Peyer's patch (tissue), 4 donors: Measurements from ENCODE around the gene CCDC201. TPM values are rescaled to one million over a fixed set of nuclear protein-coding genes. Genes with fewer than 3 reads are reported as not detected.

Source experiments
- DNase-seq, 3 donors: peaks; one replicate each; pipeline ENCODE4 v3.0.0-alpha.2; 2017 to 2019
- H3K27ac ChIP-seq, 4 donors: fragments of 200-600 bp; sonication (generic); one replicate each; pipeline ENCODE4 v1.5.1; 2016 to 2019
- H3K27me3 ChIP-seq, 2 donors: fragments of 200-600 bp; sonication (generic); one replicate each; pipeline ENCODE4 v1.5.1; 2019
- H3K36me3 ChIP-seq, 3 donors: fragments of 200-600 bp; sonication (generic); one replicate each; pipeline ENCODE4 v1.5.1; 2016 to 2019
- H3K4me1 ChIP-seq, 4 donors: fragments of 200-600 bp; sonication (generic); one replicate each; pipeline ENCODE4 v1.5.1; 2016 to 2019
- H3K4me3 ChIP-seq, 4 donors: fragments of 200-600 bp; sonication (generic); 1 replicate in 3 of 4; 2 replicates in 1 of 4; pipeline ENCODE4 v1.5.1; 2016 to 2019; ENCODE audit warnings: mild to moderate bottlenecking in 1 of 4
- H3K9me3 ChIP-seq, 4 donors: fragments of 200-600 bp; sonication (generic); one replicate each; pipeline ENCODE4 v1.5.1; 2016 to 2019; ENCODE audit warnings: mild to moderate bottlenecking in 1 of 4
- POLR2A ChIP-seq, 2 donors: fragments of 450-650 bp; IDR thresholded peaks; one replicate each; pipeline ENCODE4 v1.5.1; 2017; ENCODE audit warnings: antibody characterized with exemption in 2 of 2, mild to moderate bottlenecking in 2 of 2, moderate library complexity in 2 of 2
- total RNA-seq, 4 donors: library from RNA; depleted of rRNA; stranded (reverse); fragments of >200 nt; gene quantifications; one replicate each; pipeline ENCODE4 v1.1.0, GENCODE V29; 2016
- TF ChIP-seq, protein P1 (sequence below), 6 experiments: fragments of 450-650 bp in 4 of 6; fragments of 200-600 bp in 2 of 6; sonication (generic) in 1 of 6; IDR thresholded peaks; one replicate each; pipeline ENCODE4 v1.5.1; 2017 to 2019; ENCODE audit warnings: antibody characterized with exemption in 6 of 6, mild to moderate bottlenecking in 3 of 6, moderate library complexity in 1 of 6

Gene CCDC201
- total RNA-seq, 4 donors from 2014 or later, result not detected

DNA sequence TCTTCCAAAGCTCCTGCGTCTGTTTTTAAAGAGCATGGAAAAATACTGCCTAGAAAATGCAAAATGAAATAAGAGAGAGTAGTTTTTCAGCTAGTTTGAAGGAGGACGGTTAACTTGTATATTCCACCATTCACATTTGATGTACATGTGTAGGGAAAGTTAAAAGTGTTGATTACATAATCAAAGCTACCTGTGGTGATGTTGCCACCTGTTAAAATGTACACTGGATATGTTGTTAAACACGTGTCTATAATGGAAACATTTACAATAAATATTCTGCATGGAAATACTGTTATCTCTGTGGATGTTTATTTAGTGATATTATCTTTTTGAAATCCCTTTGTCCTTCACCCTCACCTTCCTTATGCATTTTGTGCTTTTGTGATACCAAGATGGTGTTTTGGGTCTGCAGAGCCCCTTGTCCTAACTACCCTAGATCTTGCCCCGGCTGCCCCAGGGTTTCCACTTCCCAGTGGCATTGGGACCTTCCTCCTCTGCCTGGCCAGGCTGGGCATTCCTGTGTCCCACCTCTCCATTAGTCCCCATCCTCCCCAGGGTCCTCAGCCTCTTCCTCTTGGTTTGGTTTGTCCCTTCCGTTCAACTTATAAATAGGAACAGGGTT lies 20.6 kb upstream of the CCDC201 start:
- no peaks in the 10 kb centered on the region for H3K36me3 ChIP-seq
- TF ChIP-seq, protein P1, sequence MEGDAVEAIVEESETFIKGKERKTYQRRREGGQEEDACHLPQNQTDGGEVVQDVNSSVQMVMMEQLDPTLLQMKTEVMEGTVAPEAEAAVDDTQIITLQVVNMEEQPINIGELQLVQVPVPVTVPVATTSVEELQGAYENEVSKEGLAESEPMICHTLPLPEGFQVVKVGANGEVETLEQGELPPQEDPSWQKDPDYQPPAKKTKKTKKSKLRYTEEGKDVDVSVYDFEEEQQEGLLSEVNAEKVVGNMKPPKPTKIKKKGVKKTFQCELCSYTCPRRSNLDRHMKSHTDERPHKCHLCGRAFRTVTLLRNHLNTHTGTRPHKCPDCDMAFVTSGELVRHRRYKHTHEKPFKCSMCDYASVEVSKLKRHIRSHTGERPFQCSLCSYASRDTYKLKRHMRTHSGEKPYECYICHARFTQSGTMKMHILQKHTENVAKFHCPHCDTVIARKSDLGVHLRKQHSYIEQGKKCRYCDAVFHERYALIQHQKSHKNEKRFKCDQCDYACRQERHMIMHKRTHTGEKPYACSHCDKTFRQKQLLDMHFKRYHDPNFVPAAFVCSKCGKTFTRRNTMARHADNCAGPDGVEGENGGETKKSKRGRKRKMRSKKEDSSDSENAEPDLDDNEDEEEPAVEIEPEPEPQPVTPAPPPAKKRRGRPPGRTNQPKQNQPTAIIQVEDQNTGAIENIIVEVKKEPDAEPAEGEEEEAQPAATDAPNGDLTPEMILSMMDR (IDR thresholded peaks at IDR 0.05), result no peak
- TF ChIP-seq POLR2A (IDR thresholded peaks at IDR 0.05), result no peak

DNA sequence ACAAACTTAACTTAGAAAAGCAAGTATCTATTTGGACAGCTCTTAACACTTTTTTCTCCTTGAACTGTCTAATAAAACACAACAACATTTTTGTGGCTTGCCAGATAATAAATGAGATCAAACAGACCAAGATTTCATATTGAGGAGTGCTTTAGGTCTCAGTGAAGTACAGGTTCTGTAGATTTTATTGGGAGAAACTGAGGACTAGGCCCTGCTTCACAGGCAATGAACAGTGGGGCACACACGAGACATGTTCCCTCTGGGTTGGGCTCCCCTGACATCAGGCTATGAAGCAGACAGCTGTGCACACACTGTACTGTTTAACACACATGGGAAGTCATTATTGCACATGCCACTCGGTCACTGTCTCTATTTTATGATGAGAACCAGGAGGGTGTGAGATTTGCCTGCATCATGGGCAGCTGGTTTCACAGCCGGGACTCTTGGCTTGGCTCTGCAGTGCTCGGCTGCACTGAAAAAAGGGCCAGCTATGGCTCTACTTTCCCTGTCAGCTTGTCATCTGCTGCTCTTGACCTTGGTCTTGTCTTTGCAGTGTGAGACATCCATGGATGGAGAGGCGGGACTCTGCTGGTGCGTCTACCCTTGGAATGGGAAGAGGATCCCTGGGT lies 19.6 kb upstream of the CCDC201 start:
- Histone ChIP-seq H3K27ac (no peak overlapping the region), H3K9me3 (no peaks in the 10 kb centered on the region), H3K4me3 (no peak overlapping the region), H3K4me1 (peaks cover 0 to 13% (median 0%) of the 10 kb centered on the region in 4 donors), H3K27me3 (peaks cover 0 to 5% of the 10 kb centered on the region in 2 donors), H3K36me3 (no peaks in the 10 kb centered on the region)
- TF ChIP-seq, protein P1 (IDR thresholded peaks at IDR 0.05), result no peak
- TF ChIP-seq POLR2A (IDR thresholded peaks at IDR 0.05), result no peak
- DNase-seq, result no peak

More for the DNA sequence above, 20.6 kb upstream of the CCDC201 start:
- peaks cover 0 to 5% (median 0%) of the 10 kb centered on the region in 4 donors for H3K4me1 ChIP-seq
- H3K27me3 ChIP-seq, result peaks cover 0 to 5% of the 10 kb centered on the region in 2 donors
- no peak overlapping the region for H3K4me3 ChIP-seq
- H3K27ac ChIP-seq, result no peak overlapping the region
- H3K9me3 ChIP-seq, result no peaks in the 10 kb centered on the region
- no peak for DNase-seq

DNA sequence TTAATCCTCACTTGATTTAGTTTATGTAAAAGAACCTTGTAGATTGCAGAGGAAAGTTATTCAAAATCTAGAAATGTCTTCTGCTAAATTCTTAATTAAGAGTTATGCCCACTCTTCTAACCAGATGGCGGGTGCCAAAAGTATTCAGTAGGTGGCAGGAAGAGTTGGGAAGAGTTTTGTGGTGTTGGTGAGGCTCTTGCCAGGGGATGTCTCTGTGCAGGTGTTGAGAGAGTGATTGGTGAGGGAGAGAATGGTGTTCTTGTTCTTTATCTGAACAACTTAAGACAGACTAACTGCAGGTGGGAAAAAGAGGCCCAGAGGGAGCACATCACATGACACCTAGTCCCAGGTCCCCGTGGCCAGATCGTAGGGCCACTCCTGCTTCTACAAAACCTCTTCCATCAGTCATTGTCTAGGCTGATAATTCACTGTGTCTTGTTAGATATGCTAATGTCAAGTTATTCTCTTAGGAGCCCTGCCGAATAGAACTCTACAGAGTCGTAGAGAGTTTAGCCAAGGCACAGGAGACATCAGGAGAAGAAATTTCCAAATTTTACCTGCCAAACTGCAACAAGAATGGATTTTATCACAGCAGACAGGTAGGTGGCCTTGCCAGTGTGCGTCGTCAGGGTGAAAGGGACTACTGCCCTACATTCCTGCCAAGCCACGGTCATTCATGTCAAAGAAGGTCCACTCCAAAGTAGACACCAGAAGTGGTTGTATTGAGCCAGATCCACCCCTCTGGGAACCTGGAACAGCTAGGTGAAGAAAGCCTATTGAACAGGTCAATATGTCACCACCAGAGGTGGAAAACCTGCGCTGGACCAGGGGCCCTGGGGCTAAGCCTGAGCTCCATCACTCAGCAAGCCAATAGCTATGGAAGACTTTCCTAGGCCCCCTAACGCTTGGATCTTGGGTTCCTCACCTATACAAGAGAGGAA lies 18.9 kb upstream of the CCDC201 start:
- H3K36me3 ChIP-seq, result no peaks in the 10 kb centered on the region
- TF ChIP-seq POLR2A (IDR thresholded peaks at IDR 0.05), result no peak
- TF ChIP-seq, protein P1 (IDR thresholded peaks at IDR 0.05), result no peak
- H3K9me3 ChIP-seq, result no peaks in the 10 kb centered on the region
- no peak overlapping the region for H3K4me3 ChIP-seq
- no peak overlapping the region for H3K27ac ChIP-seq
- H3K4me1 ChIP-seq, result peaks cover 0 to 13% (median 0%) of the 10 kb centered on the region in 4 donors
- peaks cover 0 to 5% of the 10 kb centered on the region in 2 donors for H3K27me3 ChIP-seq
- DNase-seq, result no peak

DNA sequence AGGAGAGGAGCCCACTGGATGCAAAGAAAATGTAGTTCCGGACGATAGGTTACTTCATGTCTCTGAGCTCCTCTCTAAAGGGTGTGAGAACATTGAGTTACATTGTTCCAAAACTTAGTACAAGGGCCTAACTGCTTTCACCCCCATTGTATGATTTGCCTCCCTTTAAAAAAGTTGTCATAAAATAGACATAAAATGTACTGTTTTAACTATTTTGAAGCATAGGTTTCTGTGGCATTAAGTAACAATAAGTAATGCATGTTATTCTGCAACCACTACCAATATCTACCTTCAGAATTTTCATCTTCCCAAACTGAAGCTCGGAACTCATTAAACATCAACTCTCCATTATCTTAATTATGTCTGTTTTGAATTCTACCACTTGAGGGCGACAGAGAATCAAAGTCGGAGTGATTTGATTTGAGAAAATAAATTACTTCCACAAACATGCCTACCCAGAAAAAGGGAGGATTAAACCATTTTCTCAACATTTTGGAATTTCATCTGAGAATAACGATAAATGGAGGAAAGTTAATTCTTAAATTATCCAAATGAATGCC lies 18.1 kb upstream of the CCDC201 start:
- Histone ChIP-seq H3K4me3 (no peak overlapping the region), H3K27me3 (peaks cover 0 to 5% of the 10 kb centered on the region in 2 donors), H3K27ac (no peak overlapping the region), H3K36me3 (no peaks in the 10 kb centered on the region), H3K9me3 (no peaks in the 10 kb centered on the region), H3K4me1 (peaks cover 0 to 13% (median 0%) of the 10 kb centered on the region in 4 donors)
- TF ChIP-seq, protein P1 (IDR thresholded peaks at IDR 0.05), result peak in 5 of 6 experiments; percentile 18 to 68 (median 63)
- no peak for TF ChIP-seq POLR2A (IDR thresholded peaks at IDR 0.05)
- no peak for DNase-seq
